Panc1 (cell line): Measurements from ENCODE around the gene IFI27L2. TPM values are rescaled to one million over a fixed set of nuclear protein-coding genes. Genes with fewer than 3 reads are reported as not detected.

Experiments used
- ATAC-seq: fragments of 200-7000 bp; cut with Tn5 transposase; 2 replicates; pipeline ENCODE4 v1.9.1; 2020; ENCODE audit warnings: mild to moderate bottlenecking, moderate library complexity
- BruUV-seq: library from RNA; stranded (reverse); fragments of 400-500 nt; replicated peaks from 2 replicates; lab custom pipeline; 2021; lab: Mats Ljungman, UMichigan
- CTCF ChIA-PET: fragments of 300-600 bp; sonication (Branson Sonifier 250); formaldehyde crosslinking; loops from one replicate; lab custom pipeline; 2022; ENCODE audit warnings: antibody characterized with exemption; lab: Charles Lee
- POLR2A ChIA-PET: fragments of 300-600 bp; sonication (Branson Sonifier 250); formaldehyde crosslinking; loops from one replicate; lab custom pipeline; 2022; ENCODE audit warnings: antibody characterized with exemption; lab: Charles Lee
- DNase-seq: peaks from one replicate; pipeline ENCODE4 v3.0.0-alpha.2; 2010; ENCODE audit warnings: low read depth, low spot score
- H3K27ac ChIP-seq: 2 replicates; pipeline ENCODE4 v1.5.1; 2011; ENCODE audit warnings: mild to moderate bottlenecking, low read length, inconsistent platforms
- H3K27me3 ChIP-seq: fragments of 200-500 bp; sonication (Bioruptor generic); 2 replicates; pipeline ENCODE4 v1.6.0; 2014; ENCODE audit warnings: low read length, inconsistent platforms; ENCODE audit not compliant: control insufficient read depth, insufficient read depth
- H3K36me3 ChIP-seq: fragments of 200-500 bp; sonication (Bioruptor generic); 2 replicates; pipeline ENCODE4 v1.5.1; 2014; ENCODE audit warnings: inconsistent platforms, mild to moderate bottlenecking, low read length, moderate library complexity; ENCODE audit not compliant: control insufficient read depth, insufficient read depth
- H3K4me1 ChIP-seq: 2 replicates; pipeline ENCODE4 v1.5.1; 2011; ENCODE audit warnings: inconsistent platforms, mild to moderate bottlenecking, low read length, moderate library complexity; ENCODE audit not compliant: control insufficient read depth, insufficient read depth
- H3K4me3 ChIP-seq, 2 experiments: 2 replicates each; pipeline ENCODE4 v1.5.1; 2011 to 2012; ENCODE audit warnings: low read depth in 2 of 2, low read length in 2 of 2, mild to moderate bottlenecking in 2 of 2, inconsistent platforms in 1 of 2, moderate library complexity in 1 of 2
- H3K9me3 ChIP-seq: fragments of 200-500 bp; sonication (Bioruptor generic); 2 replicates; pipeline ENCODE4 v1.5.1; 2014; ENCODE audit warnings: low read depth, mild to moderate bottlenecking, inconsistent platforms, low read length, moderate library complexity; ENCODE audit not compliant: control insufficient read depth, insufficient read depth
- POLR2AphosphoS5 ChIP-seq: IDR thresholded peaks from 2 replicates; pipeline ENCODE4 v1.6.1; 2012; ENCODE audit warnings: mild to moderate bottlenecking, low read depth, low read length, moderate library complexity
- SIN3A ChIP-seq: IDR thresholded peaks from 2 replicates; pipeline ENCODE4 v1.6.1; 2012; ENCODE audit warnings: low read depth, mild to moderate bottlenecking, low read length, moderate library complexity, borderline replicate concordance; ENCODE audit not compliant: insufficient read depth
- TCF7L2 ChIP-seq: IDR thresholded peaks from 2 replicates; pipeline ENCODE4 v1.6.1; 2011; ENCODE audit warnings: mild to moderate bottlenecking, low read depth, low read length, inconsistent platforms
- in situ Hi-C: cut with HindIII; loops from 2 replicates; pipeline ENCODE4 v1.10.0; 2016; ENCODE audit warnings: low sequenced_read_pairs, low pct_unique_long_range_greater_than_20kb
- intact Hi-C: fragments of 100-400 bp; cut with micrococcal nuclease; formaldehyde crosslinking; loops from one replicate; pipeline ENCODE4 v1.10.0; 2022; ENCODE audit not compliant: unreplicated experiment
- total RNA-seq: library from RNA; stranded (reverse); gene quantifications from one replicate; pipeline ENCODE4 v1.2.1, GENCODE V29; 2021; ENCODE audit not compliant: unreplicated experiment
- TF ChIP-seq, protein P1 (sequence below), 2 experiments: IDR thresholded peaks; 2 replicates each; pipeline ENCODE4 v1.6.1; 2011 to 2012; ENCODE audit warnings: low read depth in 2 of 2, control low read depth in 1 of 2, low read length in 1 of 2, mild to moderate bottlenecking in 1 of 2, moderate library complexity in 1 of 2; ENCODE audit not compliant: insufficient read depth in 1 of 2
- TF ChIP-seq, protein P2 (sequence below): fragments of 450-650 bp; IDR thresholded peaks from 2 replicates; pipeline ENCODE4 v1.5.1; 2017; ENCODE audit warnings: mild to moderate bottlenecking

The IFI27L2 gene
- total RNA-seq, 1 experiment from 2014 or later: 13.2 TPM

DNA sequence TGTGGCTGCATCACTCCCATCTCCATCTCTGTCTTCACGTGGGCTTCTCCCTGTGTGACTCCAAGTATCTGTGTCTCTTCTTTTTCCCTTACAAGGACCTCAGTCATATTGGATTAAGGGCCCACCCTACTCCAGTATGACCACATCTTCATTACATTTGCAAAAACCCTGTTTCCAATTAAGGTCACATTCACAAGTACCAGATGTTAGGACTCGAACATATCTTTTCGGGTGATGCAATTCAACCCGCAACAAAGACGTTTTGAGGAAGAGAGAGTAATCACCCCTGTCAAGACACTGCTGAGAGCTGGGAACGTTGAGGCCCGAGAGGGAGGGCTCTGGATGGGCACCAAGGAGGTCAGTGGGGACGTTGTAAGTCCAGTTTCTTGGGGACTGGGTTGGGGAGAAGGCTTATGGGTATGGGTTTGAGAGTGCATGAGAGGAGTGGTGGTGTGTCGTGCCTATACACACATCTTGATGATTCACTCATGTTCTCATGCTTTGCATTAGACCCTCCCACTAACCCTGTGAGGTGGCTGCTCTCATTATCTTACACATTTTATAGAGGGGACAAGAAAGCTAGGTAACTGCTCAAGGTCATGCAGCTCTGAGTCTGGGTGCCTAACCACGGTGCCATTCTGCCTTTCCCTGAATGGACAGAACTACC is 30.9 kb downstream of the IFI27L2 start:
- CTCF ChIA-PET: no interaction called here
- Histone ChIP-seq H3K9me3 (no peaks in the 10 kb centered on the region), H3K27ac (no peak overlapping the region), H3K4me1 (no peaks in the 10 kb centered on the region), H3K27me3 (no peaks in the 10 kb centered on the region), H3K4me3 (no peak overlapping the region), H3K36me3 (no peaks in the 10 kb centered on the region)
- DNase-seq (no peak), ATAC-seq (no peak)
- TF ChIP-seq, protein P1, sequence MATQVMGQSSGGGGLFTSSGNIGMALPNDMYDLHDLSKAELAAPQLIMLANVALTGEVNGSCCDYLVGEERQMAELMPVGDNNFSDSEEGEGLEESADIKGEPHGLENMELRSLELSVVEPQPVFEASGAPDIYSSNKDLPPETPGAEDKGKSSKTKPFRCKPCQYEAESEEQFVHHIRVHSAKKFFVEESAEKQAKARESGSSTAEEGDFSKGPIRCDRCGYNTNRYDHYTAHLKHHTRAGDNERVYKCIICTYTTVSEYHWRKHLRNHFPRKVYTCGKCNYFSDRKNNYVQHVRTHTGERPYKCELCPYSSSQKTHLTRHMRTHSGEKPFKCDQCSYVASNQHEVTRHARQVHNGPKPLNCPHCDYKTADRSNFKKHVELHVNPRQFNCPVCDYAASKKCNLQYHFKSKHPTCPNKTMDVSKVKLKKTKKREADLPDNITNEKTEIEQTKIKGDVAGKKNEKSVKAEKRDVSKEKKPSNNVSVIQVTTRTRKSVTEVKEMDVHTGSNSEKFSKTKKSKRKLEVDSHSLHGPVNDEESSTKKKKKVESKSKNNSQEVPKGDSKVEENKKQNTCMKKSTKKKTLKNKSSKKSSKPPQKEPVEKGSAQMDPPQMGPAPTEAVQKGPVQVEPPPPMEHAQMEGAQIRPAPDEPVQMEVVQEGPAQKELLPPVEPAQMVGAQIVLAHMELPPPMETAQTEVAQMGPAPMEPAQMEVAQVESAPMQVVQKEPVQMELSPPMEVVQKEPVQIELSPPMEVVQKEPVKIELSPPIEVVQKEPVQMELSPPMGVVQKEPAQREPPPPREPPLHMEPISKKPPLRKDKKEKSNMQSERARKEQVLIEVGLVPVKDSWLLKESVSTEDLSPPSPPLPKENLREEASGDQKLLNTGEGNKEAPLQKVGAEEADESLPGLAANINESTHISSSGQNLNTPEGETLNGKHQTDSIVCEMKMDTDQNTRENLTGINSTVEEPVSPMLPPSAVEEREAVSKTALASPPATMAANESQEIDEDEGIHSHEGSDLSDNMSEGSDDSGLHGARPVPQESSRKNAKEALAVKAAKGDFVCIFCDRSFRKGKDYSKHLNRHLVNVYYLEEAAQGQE (IDR thresholded peaks at IDR 0.05; ENCODE audit: insufficient read depth in 1 of 2, low read depth in 2 of 2, low read length in 1 of 2): no peak
- TF ChIP-seq TCF7L2 (no peak), POLR2AphosphoS5 (no peak), SIN3A (no peak)
- TF ChIP-seq, protein P2, sequence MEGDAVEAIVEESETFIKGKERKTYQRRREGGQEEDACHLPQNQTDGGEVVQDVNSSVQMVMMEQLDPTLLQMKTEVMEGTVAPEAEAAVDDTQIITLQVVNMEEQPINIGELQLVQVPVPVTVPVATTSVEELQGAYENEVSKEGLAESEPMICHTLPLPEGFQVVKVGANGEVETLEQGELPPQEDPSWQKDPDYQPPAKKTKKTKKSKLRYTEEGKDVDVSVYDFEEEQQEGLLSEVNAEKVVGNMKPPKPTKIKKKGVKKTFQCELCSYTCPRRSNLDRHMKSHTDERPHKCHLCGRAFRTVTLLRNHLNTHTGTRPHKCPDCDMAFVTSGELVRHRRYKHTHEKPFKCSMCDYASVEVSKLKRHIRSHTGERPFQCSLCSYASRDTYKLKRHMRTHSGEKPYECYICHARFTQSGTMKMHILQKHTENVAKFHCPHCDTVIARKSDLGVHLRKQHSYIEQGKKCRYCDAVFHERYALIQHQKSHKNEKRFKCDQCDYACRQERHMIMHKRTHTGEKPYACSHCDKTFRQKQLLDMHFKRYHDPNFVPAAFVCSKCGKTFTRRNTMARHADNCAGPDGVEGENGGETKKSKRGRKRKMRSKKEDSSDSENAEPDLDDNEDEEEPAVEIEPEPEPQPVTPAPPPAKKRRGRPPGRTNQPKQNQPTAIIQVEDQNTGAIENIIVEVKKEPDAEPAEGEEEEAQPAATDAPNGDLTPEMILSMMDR: no peak
- POLR2A ChIA-PET: no interaction called here
- BruUV-seq: no TSS peak
- intact Hi-C loops (no loop called here), in situ Hi-C loops (no loop called here)

DNA sequence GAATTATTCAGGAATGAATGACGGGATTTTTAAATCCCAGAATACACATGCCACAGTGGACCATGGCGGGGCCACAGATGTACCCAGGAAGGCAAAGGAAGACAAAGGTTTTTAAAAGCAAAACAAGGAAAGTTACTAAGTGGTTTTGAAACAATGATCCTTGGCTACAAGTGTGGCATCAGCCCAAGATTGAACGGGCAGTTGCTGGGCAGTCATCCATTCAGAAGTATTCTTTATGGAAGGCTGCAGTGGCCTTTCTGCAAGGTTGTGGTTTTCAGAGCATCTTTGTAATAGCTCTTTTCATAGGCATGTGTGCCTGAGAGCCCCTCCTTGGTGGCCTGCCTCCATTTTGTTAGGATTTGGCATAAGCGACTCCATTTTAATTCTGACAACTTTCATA is 32.3 kb downstream of the IFI27L2 start:
- Histone ChIP-seq H3K36me3 (no peaks in the 10 kb centered on the region), H3K4me1 (no peaks in the 10 kb centered on the region), H3K4me3 (no peak overlapping the region), H3K27ac (no peak overlapping the region), H3K27me3 (no peaks in the 10 kb centered on the region), H3K9me3 (no peaks in the 10 kb centered on the region)
- intact Hi-C loops: no loop called here
- ATAC-seq (no peak), DNase-seq (no peak)
- ChIA-PET POLR2A (interaction anchor here (0.6 kb wide), 1 partner anchor 19 kb away, joined by 4 read pairs; no protein-coding TSS in a partner anchor), CTCF (no interaction called here)
- in situ Hi-C loops: no loop called here
- TF ChIP-seq, protein P2: no peak
- no peak for TF ChIP-seq POLR2AphosphoS5
- TF ChIP-seq, protein P1 (IDR thresholded peaks at IDR 0.05; ENCODE audit: insufficient read depth in 1 of 2, low read depth in 2 of 2, low read length in 1 of 2): no peak
- no peak for TF ChIP-seq TCF7L2
- no peak for TF ChIP-seq SIN3A
- no TSS peak for BruUV-seq
